8988T (cell line): Measurements from ENCODE around the gene TNRC6A.
"Not testable (repeated sequence)": the region's sequence is repeated elsewhere in the genome, so short reads cannot be mapped to it uniquely, and the experiment has no call there.

ENCODE experiments used
- DNase-seq: peaks from one replicate; pipeline ENCODE4 v3.0.0; 2011

TNRC6A gene

GRCh38 chr16:24848065-24848464 lies 118.6 kb downstream of the TNRC6A start:
- DNase-seq, result no peak

DNA sequence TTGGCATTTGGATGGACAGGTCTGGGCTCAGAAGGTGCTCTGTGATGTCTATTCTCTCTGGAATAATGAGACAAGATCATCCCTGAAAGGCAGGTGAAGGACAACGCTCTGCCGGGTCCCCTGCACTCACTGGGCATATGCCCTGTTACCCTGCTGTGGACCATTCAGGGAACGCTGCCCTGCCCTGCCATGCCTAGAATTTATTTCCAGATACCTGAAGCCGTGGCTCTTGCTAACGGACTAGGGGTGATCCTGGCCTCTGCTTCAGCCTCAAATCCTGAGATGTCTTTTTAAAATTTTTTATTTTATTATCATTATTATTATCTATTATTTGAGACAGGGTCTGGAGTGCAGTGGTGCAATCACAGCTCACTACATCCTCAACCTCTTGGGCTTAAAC lies 120.2 kb downstream of the TNRC6A start:
- no peak for DNase-seq

DNA sequence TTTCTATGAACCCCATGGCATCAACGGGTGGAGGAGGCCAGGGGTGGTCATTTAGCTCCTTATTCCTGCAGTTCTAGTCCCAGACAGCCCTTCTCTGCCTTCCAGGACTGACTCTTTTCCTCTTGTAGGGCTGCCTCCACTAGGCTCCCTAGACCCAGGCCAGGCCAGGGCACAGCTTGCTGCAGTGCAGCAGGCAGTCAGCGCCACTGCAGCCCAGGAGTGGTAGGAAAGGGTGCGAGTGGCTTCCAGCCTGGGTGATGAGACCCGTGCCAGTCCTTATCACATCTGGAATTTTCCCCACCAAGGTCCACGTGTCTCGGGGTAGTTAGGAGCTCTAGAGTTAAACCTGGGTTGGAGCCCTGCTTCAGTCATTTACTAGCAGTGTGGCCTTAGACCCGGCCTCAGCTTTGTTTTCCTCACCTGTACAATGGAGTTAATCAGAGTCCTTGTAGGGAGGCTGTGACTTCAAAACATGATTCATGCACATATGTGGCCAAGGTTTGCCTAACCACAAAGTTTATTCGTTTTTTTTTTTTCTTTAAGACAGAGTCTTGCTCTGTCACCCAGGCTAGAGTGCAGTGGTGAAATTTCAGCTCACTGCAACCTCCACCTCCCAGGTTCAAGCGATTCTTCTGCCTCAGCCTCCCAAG lies 121.0 kb downstream of the TNRC6A start:
- DNase-seq, result no peak

- no peak for DNase-seq
Observed at GRCh38 chr16:24851700-24852099, 122.2 kb downstream of the TNRC6A start.

GRCh38 chr16:24852281-24852721 lies 122.8 kb downstream of the TNRC6A start:
- DNase-seq, result no peak

- no peak for DNase-seq
Observed at GRCh38 chr16:24853169-24853824, 123.8 kb downstream of the TNRC6A start.

DNA sequence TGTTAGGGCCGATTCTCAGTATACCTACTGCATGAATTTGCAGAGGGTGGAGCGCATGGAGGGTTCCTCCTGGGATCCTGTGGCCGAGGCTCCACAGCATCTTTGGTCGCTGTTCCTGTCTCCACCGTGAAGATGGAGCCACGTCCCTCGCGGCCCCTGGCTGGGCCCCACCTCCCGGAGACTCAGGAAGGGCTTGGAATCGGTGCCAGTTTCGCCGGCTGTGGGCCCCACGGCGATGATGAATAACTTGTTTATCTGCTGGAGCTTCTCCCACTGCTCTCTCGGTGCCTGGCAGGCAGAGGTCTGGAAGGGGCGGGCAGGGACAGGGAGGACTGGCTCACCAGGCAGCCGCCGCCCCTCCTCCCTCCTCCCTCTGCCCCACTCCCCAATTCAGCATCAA lies 124.4 kb downstream of the TNRC6A start:
- no peak for DNase-seq

DNA sequence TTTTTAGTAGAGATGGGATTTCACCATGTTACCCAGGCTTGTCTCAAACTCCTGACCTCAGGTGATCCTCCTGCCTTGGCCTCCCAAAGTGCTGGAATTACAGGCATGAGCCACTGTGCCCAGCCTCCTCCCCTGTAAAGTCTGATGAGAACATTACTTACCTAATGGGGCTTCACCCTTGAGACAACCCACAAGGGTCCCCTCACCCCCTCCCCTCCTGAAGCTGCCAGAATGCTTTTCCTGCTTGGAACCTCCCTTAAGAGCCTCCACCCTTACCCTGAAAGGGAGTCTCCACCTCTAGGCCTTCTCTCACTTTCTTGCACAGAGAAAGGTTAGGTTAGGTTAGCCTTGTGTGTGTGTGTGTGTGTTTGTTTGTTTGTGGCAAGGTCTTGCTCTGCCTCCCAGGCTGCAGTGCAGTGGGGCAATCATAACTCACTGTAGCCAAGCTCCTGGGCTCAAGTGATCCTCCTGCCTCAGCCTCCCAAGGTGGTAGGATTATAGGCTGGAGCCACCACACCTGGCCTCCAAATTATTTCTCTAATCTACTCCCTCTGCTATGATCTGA lies 125.2 kb downstream of the TNRC6A start:
- DNase-seq, result no peak

GRCh38 chr16:24855678-24856077 lies 126.2 kb downstream of the TNRC6A start:
- DNase-seq, result no peak

GRCh38 chr16:24856871-24857270 lies 127.4 kb downstream of the TNRC6A start:
- DNase-seq, result not testable (repeated sequence)

DNA sequence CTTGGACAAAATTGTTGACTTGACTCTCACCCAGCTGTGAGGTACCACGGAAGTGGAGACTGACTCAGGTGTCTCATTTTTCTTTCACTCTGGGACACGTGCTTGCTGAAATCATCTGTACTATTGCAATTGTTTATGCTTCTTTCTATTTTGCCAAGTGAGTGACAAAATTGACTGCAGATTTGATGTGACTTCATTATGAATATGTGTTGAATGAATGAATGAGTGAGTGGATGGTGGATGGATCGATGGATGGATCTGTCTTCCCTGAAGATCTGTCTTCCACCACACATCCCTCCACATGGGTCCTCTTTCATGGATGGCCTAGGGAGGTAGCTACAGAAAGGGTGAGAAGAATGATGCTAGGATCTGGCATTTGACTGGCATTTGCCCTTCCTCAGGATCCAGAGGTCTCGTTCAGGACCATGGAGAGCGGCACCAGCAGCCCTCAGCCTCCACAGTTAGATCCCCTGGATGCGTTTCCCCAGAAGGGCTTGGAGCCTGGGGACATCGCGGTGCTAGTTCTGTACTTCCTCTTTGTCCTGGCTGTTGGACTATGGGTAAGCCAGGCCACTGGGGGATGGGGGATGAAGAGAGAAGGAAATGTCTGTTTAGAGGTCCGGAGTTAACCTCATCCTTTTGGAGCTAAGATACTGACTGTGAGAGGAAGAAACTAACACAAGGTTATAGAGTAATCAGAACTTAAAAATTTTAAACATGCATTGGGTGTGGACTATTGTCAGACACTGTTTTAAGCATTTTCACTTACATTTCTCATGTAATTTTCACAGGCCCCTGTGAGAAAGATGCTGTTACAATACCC lies 129.0 kb downstream of the TNRC6A start:
- no peak for DNase-seq

DNA sequence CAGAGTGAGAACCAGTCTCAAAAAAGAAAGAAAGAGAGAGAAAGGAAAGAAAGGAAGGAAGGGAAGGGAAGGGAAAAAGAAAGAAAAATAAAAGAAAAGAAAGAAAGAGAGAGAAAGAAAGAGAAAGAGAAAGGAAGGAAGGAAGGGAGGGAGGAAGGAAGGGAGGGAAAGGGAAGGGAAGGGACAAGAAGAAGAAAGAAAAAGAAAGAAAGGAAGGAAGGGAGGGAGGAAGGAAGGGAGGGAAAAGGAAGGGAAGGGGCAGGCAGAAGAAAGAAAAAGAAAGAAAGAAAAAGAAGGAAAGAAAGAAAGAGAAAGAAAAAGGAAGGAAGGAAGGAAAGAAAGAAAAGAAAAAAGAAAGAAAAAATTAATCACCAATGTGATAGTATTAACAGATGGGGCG lies 132.0 kb downstream of the TNRC6A start:
- no peak for DNase-seq

GRCh38 chr16:24863582-24864437 lies 134.4 kb downstream of the TNRC6A start:
- no peak for DNase-seq

- no peak for DNase-seq
Observed at GRCh38 chr16:24869033-24869432, 139.6 kb downstream of the TNRC6A start.

GRCh38 chr16:24871891-24872290 lies 142.4 kb downstream of the TNRC6A start:
- no peak for DNase-seq

DNA sequence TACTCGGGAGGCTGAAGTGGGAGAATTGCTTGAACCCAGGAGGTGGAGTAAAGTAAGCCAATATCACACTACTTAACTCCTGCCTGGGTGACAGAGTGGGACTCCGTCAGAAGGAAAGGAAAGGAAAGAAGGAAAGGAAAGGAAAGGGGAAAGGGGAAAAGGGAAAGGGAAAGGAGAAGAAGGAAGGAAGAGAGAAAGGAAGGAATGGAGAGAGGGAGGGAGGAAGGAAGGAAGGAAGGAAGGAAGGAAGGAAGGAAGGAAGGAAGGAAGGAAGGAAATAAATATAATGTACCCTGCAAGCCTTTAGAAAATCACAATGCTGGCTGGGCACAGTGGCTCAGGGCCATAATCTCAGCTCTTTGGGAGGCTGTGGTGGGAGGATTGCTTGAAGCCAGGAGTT lies 143.6 kb downstream of the TNRC6A start:
- DNase-seq, result no peak

DNA sequence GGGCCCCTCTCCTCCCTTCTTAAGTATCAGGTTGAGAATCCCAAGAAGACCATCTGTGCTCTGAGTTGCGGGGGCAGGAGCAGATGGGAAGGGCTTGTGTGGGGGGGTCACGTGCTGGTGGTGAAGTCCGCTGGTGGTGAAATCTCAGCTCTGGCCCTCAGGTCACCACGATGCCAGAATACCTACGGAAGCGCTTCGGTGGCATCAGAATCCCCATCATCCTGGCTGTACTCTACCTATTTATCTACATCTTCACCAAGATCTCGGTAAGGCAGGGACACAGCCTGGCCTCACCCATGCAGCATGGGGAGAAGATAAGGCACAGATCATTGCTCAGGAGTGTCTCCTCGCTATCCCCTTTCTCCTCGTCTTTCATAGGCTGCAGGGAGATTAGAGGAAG lies 146.0 kb downstream of the TNRC6A start:
- DNase-seq, result no peak
